ENCODE results near the gene CABCOCO1.

GRCh38 chr10:61632057-61632670, 30.6 kb upstream of the CABCOCO1 start:
- TF ChIP-seq FOXM1 (IDR thresholded peaks at IDR 0.05; ENCODE audit: borderline replicate concordance) (no peak), PKNOX1 (IDR thresholded peaks at IDR 0.05) (no peak), FOXK2 (IDR thresholded peaks at IDR 0.05) (no peak), LEF1 (IDR thresholded peaks at IDR 0.05; ENCODE audit: borderline replicate concordance) (no peak), L3MBTL2 (conservative IDR thresholded peaks at IDR 0.05) (no peak), SUZ12 (IDR thresholded peaks at IDR 0.05) (no peak), ARNT (IDR thresholded peaks at IDR 0.05) (no peak)
